ENCODE data around the gene JKAMP. TPM values are rescaled to one million over a fixed set of nuclear protein-coding genes. Genes with fewer than 3 reads are reported as not detected.

The JKAMP gene
- total RNA-seq, 2 experiments from 2014 or later = 21.1 to 24.9 TPM

DNA sequence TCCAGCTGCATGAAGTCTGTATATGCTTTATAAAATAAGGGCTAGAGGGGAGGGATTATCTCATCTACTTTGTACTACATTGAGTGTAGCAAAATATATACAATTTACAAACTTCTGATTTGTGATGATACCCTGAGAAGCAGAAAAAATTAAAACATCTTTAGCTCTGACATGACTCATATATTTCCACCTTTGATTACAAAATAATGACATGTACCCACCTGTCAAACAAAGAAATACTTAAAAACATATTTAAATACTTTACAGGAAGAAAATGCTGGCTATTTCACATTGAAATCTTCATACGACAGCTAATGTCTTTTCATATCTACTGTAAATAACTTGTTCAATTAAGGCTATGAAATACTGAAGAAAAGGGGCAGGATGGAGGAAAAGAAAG, 22.4 kb upstream of the JKAMP start:
- H2AFZ ChIP-seq (ENCODE audit: low read length) = no peak overlapping the region
- intact Hi-C loops (cut with micrococcal nuclease; ENCODE audit: unreplicated experiment) = no loop called here
- H3K27ac ChIP-seq (ENCODE audit: low read depth, low read length, poor library complexity, severe bottlenecking) = no peak overlapping the region
- H3K4me1 ChIP-seq (ENCODE audit: insufficient read depth, low read length, poor library complexity, severe bottlenecking) = peaks cover 3% of the 10 kb centered on the region
- no peak overlapping the region for H3K4me3 ChIP-seq (ENCODE audit: low read depth, low read length, poor library complexity, severe bottlenecking)
- ChIA-PET CTCF (ENCODE audit: unreplicated experiment) (no interaction called here), POLR2A (interaction anchor here (0.7 to 2.6 kb wide), 4 partner anchors 9 to 30 kb away, joined by 3 to 8 read pairs (median 3); no protein-coding TSS in a partner anchor)
- TF ChIP-seq, protein P1, sequence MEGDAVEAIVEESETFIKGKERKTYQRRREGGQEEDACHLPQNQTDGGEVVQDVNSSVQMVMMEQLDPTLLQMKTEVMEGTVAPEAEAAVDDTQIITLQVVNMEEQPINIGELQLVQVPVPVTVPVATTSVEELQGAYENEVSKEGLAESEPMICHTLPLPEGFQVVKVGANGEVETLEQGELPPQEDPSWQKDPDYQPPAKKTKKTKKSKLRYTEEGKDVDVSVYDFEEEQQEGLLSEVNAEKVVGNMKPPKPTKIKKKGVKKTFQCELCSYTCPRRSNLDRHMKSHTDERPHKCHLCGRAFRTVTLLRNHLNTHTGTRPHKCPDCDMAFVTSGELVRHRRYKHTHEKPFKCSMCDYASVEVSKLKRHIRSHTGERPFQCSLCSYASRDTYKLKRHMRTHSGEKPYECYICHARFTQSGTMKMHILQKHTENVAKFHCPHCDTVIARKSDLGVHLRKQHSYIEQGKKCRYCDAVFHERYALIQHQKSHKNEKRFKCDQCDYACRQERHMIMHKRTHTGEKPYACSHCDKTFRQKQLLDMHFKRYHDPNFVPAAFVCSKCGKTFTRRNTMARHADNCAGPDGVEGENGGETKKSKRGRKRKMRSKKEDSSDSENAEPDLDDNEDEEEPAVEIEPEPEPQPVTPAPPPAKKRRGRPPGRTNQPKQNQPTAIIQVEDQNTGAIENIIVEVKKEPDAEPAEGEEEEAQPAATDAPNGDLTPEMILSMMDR (conservative IDR thresholded peaks at IDR 0.05; ENCODE audit: low read length) = no peak
- no peak for TF ChIP-seq EZH2phosphoT487 (IDR thresholded peaks at IDR 0.05; ENCODE audit: borderline replicate concordance, low read depth, low read length)
- no peaks in the 10 kb centered on the region for H3K79me2 ChIP-seq (ENCODE audit: insufficient read depth, low read depth, low read length)
- DNase-seq (ENCODE audit: low spot score) = no peak
- no peak overlapping the region for H3K4me2 ChIP-seq (ENCODE audit: low read length)
- no TSS peak for BruUV-seq (replicated peaks)
- no peaks in the 10 kb centered on the region for H3K9me2 ChIP-seq (ENCODE audit: insufficient read depth, low read length)
- no peaks in the 10 kb centered on the region; the same call in 1 of the 2 replicates for H3K9me3 ChIP-seq (ENCODE audit: low read length)
- H3K36me3 ChIP-seq (ENCODE audit: insufficient read depth, low read length) = peaks cover 55% of the 10 kb centered on the region
- no peaks in the 10 kb centered on the region for H4K20me1 ChIP-seq (ENCODE audit: insufficient read depth, low read length)

DNA sequence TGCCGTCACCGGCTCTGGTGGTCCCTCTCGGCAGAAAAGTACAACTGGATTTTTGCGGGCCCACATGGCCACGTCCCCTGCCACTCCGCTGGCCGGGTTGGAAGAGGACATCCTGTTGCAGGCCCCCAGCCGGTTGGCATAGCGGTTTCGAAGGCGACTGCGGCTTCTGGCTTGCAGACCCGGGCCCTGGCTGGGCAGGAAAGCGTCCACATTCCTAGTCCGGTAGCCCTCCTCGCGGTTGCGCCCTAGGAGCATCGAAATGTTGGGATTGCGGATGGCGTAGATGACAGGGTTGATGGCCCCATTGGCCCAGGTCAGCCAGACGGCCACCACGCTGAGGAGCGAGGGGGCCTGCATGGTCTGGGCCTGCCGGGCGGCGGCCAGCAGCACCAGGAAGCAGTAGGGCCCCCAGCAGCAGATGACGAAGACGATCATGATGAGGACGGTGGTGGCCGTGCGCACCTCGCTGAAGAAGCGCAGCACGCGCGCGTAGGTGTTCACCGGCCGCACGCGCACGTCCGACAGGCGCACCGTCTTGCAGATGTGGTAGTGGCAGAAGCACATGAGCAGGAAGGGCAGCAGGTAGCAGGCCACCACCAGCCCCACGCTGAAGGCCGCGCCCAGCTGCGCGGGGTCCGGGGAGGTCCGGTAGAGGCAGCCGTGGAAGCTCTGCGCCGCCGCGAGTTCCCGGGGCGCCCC, 20.4 kb upstream of the JKAMP start:
- no peak for DNase-seq (ENCODE audit: low spot score)
- POLR2A ChIA-PET = interaction anchor here (0.7 to 2.6 kb wide), 2 partner anchors 10 to 407 kb away, joined by 4 to 8 read pairs; no protein-coding TSS in a partner anchor
- H2AFZ ChIP-seq (ENCODE audit: low read length) = peak overlapping the region; percentile 64; the same call in 1 of the 2 replicates

More for the DNA sequence above, 20.4 kb upstream of the JKAMP start:
- intact Hi-C loops (cut with micrococcal nuclease; ENCODE audit: unreplicated experiment) = no loop called here
- Histone ChIP-seq H3K4me3 (ENCODE audit: low read depth, low read length, poor library complexity, severe bottlenecking) (peak overlapping the region; percentile 66), H3K27ac (ENCODE audit: low read depth, low read length, poor library complexity, severe bottlenecking) (no peak overlapping the region), H3K36me3 (ENCODE audit: insufficient read depth, low read length) (peaks cover 43% of the 10 kb centered on the region), H3K9me3 (ENCODE audit: low read length) (no peaks in the 10 kb centered on the region), H3K9me2 (ENCODE audit: insufficient read depth, low read length) (no peaks in the 10 kb centered on the region), H4K20me1 (ENCODE audit: insufficient read depth, low read length) (no peaks in the 10 kb centered on the region), H3K4me1 (ENCODE audit: insufficient read depth, low read length, poor library complexity, severe bottlenecking) (peaks cover 3% of the 10 kb centered on the region), H3K79me2 (ENCODE audit: insufficient read depth, low read depth, low read length) (no peaks in the 10 kb centered on the region), H3K4me2 (ENCODE audit: low read length) (peak overlapping the region; percentile 70)
- no TSS peak for BruUV-seq (replicated peaks)
- TF ChIP-seq, protein P1 (conservative IDR thresholded peaks at IDR 0.05; ENCODE audit: low read length) = no peak
- no peak for TF ChIP-seq EZH2phosphoT487 (IDR thresholded peaks at IDR 0.05; ENCODE audit: borderline replicate concordance, low read depth, low read length)
- CTCF ChIA-PET (ENCODE audit: unreplicated experiment) = interaction anchor here (0.7 kb wide), 1 partner anchor 13 kb away, joined by 3 read pairs; no protein-coding TSS in a partner anchor

Measured in OCI-LY7 (cell line).